SK-N-SH treated with all-trans-retinoic acid at 6 μM for 48 hours (cell line): Measurements from ENCODE around the gene DROSHA.

ENCODE experiments used
- ATAC-seq: fragments of 200-7000 bp; cut with Tn5 transposase; 3 replicates; pipeline ENCODE4 v1.9.1; 2020; ENCODE audit warnings: mild to moderate bottlenecking, moderate library complexity
- ARNTL ChIP-seq: fragments of 450-650 bp; formaldehyde crosslinking; IDR thresholded peaks from 2 replicates; pipeline ENCODE4 v1.5.0; 2020; ENCODE audit warnings: low read depth, mild to moderate bottlenecking, moderate library complexity, borderline replicate concordance
- BACH2 ChIP-seq: fragments of 250-450 bp; sonication (Bioruptor Pico); IDR thresholded peaks from 2 replicates; pipeline ENCODE4 v1.9.0; 2021; ENCODE audit warnings: mild to moderate bottlenecking, borderline replicate concordance
- CSDC2 ChIP-seq: fragments of 250-450 bp; sonication (Bioruptor Pico); IDR thresholded peaks from 2 replicates; pipeline ENCODE4 v1.5.0; 2020; ENCODE audit warnings: mild to moderate bottlenecking, moderate library complexity
- ESRRG ChIP-seq: fragments of 250-450 bp; sonication (Bioruptor Pico); IDR thresholded peaks from 2 replicates; pipeline ENCODE4 v1.6.1; 2021; ENCODE audit warnings: mild to moderate bottlenecking
- GLIS3 ChIP-seq: fragments of 250-450 bp; sonication (Bioruptor Pico); IDR thresholded peaks from 2 replicates; pipeline ENCODE4 v1.5.0; 2020; ENCODE audit warnings: mild to moderate bottlenecking, moderate library complexity
- OSR1 ChIP-seq: fragments of 250-450 bp; sonication (Bioruptor Pico); IDR thresholded peaks from 2 replicates; pipeline ENCODE4 v1.8.0; 2022; ENCODE audit warnings: moderate library complexity, mild to moderate bottlenecking, inconsistent platforms
- PPARA ChIP-seq: fragments of 250-450 bp; sonication (Bioruptor Pico); IDR thresholded peaks from 2 replicates; pipeline ENCODE4 v1.5.0; 2020; ENCODE audit warnings: mild to moderate bottlenecking, borderline replicate concordance
- SNAI2 ChIP-seq: fragments of 250-450 bp; sonication (Bioruptor Pico); IDR thresholded peaks from 2 replicates; pipeline ENCODE4 v1.5.0; 2020; ENCODE audit warnings: mild to moderate bottlenecking, moderate library complexity
- TCF4 ChIP-seq: fragments of 250-450 bp; sonication (Bioruptor Pico); IDR thresholded peaks from 2 replicates; pipeline ENCODE4 v1.8.0; 2021; ENCODE audit warnings: mild to moderate bottlenecking, moderate library complexity, borderline replicate concordance
- ZC3H10 ChIP-seq: fragments of 250-450 bp; sonication (Bioruptor Pico); IDR thresholded peaks from 2 replicates; pipeline ENCODE4 v1.5.1; 2021; ENCODE audit warnings: mild to moderate bottlenecking, moderate library complexity
- ZFP3 ChIP-seq: fragments of 250-450 bp; sonication (Bioruptor Pico); IDR thresholded peaks from 2 replicates; pipeline ENCODE4 v1.5.0; 2020; ENCODE audit warnings: mild to moderate bottlenecking, moderate library complexity
- ZFP30 ChIP-seq: fragments of 450-650 bp; formaldehyde crosslinking; IDR thresholded peaks from 2 replicates; pipeline ENCODE4 v1.5.0; 2022; ENCODE audit warnings: mild to moderate bottlenecking, moderate library complexity
- ZNF565 ChIP-seq: fragments of 450-650 bp; formaldehyde crosslinking; conservative IDR thresholded peaks from 2 replicates; pipeline ENCODE4 v1.5.0; 2020; ENCODE audit warnings: low read depth, mild to moderate bottlenecking, moderate library complexity
- ZNF70 ChIP-seq: fragments of 450-650 bp; formaldehyde crosslinking; IDR thresholded peaks from 2 replicates; pipeline ENCODE4 v1.5.0; 2020; ENCODE audit warnings: mild to moderate bottlenecking, moderate library complexity
- ZNF8 ChIP-seq: fragments of 450-650 bp; formaldehyde crosslinking; IDR thresholded peaks from 2 replicates; pipeline ENCODE4 v1.5.0; 2020; ENCODE audit warnings: mild to moderate bottlenecking, moderate library complexity
- TF ChIP-seq, protein P1 (sequence below): fragments of 250-450 bp; sonication (Bioruptor Pico); IDR thresholded peaks from 2 replicates; pipeline ENCODE4 v1.8.0; 2020; ENCODE audit warnings: mild to moderate bottlenecking, moderate library complexity, borderline replicate concordance
- TF ChIP-seq, protein P2 (sequence below): fragments of 250-450 bp; sonication (Bioruptor Pico); IDR thresholded peaks from 2 replicates; pipeline ENCODE4 v1.5.1; 2021; ENCODE audit warnings: mild to moderate bottlenecking, moderate library complexity
- TF ChIP-seq, protein P3 (sequence below): fragments of 250-450 bp; sonication (Bioruptor Pico); IDR thresholded peaks from 2 replicates; pipeline ENCODE4 v1.5.1; 2020; ENCODE audit warnings: low read depth, mild to moderate bottlenecking, moderate library complexity
- TF ChIP-seq, protein P4 (sequence below): fragments of 250-450 bp; sonication (Bioruptor Pico); IDR thresholded peaks from 2 replicates; pipeline ENCODE4 v1.8.0; 2021; ENCODE audit warnings: low read depth, mild to moderate bottlenecking, moderate library complexity, borderline replicate concordance
- TF ChIP-seq, protein P5 (sequence below): fragments of 250-450 bp; sonication (Bioruptor Pico); IDR thresholded peaks from 2 replicates; pipeline ENCODE4 v1.5.0; 2020; ENCODE audit warnings: mild to moderate bottlenecking, moderate library complexity

DROSHA gene

DNA sequence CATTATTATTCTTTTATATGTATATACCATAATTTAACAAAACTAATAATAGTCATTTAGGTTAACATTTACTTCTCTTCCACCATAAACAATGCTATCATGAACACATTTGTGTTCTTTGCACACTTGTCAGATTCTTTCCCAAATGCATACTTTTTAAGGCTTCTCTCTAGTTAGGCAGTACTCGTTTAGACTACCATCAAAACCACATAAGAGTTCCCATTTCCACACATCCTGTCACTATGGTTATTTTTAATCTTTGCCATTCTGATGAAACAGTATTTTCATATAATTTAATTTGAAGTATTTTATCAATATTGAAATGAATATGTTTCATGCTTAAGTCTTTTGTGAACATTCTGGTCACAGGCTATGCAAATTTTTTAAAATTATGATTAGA is 15.1 kb downstream of the DROSHA start (continued):
- TF ChIP-seq, protein P1, sequence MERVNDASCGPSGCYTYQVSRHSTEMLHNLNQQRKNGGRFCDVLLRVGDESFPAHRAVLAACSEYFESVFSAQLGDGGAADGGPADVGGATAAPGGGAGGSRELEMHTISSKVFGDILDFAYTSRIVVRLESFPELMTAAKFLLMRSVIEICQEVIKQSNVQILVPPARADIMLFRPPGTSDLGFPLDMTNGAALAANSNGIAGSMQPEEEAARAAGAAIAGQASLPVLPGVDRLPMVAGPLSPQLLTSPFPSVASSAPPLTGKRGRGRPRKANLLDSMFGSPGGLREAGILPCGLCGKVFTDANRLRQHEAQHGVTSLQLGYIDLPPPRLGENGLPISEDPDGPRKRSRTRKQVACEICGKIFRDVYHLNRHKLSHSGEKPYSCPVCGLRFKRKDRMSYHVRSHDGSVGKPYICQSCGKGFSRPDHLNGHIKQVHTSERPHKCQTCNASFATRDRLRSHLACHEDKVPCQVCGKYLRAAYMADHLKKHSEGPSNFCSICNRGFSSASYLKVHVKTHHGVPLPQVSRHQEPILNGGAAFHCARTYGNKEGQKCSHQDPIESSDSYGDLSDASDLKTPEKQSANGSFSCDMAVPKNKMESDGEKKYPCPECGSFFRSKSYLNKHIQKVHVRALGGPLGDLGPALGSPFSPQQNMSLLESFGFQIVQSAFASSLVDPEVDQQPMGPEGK (CRISPR knock-in tag) = no peak
- TF ChIP-seq ZNF8 (CRISPR knock-in tag) = no peak

DNA sequence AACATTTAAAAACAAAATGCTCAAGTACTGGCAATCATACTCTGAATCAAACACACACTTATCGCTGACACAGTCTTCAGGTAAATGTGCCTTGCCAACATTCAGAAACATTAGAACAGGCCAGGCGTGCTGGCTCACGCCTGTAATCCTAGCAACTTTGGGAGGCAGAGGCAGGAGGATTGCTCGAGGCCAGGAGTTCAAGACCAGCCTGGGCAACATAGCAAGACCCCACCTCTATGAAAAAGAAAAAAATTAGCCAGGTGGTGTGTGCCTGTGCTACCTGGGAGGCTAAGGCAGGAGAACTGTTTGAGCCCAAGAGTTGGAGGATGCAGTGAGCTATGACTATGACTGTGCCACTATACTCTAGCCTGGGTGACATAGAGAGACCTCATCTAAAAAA is 20.6 kb downstream of the DROSHA start:
- TF ChIP-seq, protein P2, sequence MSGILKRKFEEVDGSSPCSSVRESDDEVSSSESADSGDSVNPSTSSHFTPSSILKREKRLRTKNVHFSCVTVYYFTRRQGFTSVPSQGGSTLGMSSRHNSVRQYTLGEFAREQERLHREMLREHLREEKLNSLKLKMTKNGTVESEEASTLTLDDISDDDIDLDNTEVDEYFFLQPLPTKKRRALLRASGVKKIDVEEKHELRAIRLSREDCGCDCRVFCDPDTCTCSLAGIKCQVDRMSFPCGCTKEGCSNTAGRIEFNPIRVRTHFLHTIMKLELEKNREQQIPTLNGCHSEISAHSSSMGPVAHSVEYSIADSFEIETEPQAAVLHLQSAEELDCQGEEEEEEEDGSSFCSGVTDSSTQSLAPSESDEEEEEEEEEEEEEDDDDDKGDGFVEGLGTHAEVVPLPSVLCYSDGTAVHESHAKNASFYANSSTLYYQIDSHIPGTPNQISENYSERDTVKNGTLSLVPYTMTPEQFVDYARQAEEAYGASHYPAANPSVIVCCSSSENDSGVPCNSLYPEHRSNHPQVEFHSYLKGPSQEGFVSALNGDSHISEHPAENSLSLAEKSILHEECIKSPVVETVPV (CRISPR knock-in tag) = no peak
- TF ChIP-seq SNAI2 (CRISPR knock-in tag) (no peak), ZFP30 (CRISPR knock-in tag) (no peak), GLIS3 (CRISPR knock-in tag) (no peak), PPARA (no peak), ZC3H10 (CRISPR knock-in tag) (no peak), ZFP3 (CRISPR knock-in tag) (no peak), ZNF70 (CRISPR knock-in tag) (no peak), OSR1 (no peak), ZNF565 (CRISPR knock-in tag) (no peak)
- TF ChIP-seq, protein P3, sequence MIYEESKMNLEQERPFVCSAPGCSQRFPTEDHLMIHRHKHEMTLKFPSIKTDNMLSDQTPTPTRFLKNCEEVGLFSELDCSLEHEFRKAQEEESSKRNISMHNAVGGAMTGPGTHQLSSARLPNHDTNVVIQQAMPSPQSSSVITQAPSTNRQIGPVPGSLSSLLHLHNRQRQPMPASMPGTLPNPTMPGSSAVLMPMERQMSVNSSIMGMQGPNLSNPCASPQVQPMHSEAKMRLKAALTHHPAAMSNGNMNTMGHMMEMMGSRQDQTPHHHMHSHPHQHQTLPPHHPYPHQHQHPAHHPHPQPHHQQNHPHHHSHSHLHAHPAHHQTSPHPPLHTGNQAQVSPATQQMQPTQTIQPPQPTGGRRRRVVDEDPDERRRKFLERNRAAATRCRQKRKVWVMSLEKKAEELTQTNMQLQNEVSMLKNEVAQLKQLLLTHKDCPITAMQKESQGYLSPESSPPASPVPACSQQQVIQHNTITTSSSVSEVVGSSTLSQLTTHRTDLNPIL (CRISPR knock-in tag) = no peak
- no peak for ATAC-seq

DNA sequence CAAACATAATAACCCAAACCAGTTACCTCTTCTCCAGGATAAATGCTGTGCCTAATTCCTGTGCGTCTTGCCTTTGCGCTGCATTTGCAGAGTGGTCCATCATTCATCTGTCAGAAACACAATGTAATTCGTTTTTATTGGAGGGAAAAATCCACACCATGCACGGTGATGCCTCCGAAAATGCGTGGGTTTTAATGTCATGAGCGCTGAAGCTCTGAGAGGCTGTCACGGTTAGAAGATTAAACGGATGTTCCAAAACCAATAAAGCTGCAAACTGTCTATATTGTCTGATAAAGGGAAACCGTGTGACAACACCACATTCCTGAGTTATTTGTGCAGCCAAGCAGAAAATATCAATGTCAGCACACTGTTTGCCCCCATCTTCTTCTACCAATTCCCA is 27.4 kb downstream of the DROSHA start:
- TF ChIP-seq TCF4 (CRISPR knock-in tag) = no peak
- no peak for ATAC-seq

DNA sequence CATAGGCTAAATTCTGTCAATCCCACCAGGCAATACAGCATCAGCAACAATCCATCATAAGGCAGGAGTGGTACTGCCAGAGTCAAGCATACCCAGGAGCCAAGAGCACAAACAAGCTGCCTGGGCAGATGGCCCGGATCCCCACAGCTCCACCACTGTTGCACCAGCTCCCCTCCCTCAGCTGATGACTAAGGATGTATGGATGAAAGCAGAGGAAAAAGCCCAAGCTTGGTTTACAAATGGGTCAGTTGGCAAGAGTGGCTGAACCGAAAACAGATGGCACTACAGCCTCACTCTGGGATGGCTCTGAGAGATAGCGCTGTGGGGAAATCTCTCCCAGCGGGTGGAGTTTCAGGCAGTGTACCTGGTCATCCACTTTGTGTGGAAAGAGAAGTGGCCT is 29.4 kb downstream of the DROSHA start:
- ATAC-seq = no peak

More for the DNA sequence above, 29.4 kb downstream of the DROSHA start:
- TF ChIP-seq, protein P1 (CRISPR knock-in tag) = no peak
- TF ChIP-seq, protein P3 (CRISPR knock-in tag) = no peak
- TF ChIP-seq ZFP3 (CRISPR knock-in tag) = no peak
- TF ChIP-seq BACH2 (CRISPR knock-in tag) = no peak
- no peak for TF ChIP-seq ZNF8 (CRISPR knock-in tag)
- TF ChIP-seq, protein P4, sequence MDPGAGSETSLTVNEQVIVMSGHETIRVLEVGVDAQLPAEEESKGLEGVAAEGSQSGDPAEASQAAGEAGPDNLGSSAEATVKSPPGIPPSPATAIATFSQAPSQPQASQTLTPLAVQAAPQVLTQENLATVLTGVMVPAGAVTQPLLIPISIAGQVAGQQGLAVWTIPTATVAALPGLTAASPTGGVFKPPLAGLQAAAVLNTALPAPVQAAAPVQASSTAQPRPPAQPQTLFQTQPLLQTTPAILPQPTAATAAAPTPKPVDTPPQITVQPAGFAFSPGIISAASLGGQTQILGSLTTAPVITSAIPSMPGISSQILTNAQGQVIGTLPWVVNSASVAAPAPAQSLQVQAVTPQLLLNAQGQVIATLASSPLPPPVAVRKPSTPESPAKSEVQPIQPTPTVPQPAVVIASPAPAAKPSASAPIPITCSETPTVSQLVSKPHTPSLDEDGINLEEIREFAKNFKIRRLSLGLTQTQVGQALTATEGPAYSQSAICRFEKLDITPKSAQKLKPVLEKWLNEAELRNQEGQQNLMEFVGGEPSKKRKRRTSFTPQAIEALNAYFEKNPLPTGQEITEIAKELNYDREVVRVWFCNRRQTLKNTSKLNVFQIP (CRISPR knock-in tag) = no peak
- TF ChIP-seq, protein P5, sequence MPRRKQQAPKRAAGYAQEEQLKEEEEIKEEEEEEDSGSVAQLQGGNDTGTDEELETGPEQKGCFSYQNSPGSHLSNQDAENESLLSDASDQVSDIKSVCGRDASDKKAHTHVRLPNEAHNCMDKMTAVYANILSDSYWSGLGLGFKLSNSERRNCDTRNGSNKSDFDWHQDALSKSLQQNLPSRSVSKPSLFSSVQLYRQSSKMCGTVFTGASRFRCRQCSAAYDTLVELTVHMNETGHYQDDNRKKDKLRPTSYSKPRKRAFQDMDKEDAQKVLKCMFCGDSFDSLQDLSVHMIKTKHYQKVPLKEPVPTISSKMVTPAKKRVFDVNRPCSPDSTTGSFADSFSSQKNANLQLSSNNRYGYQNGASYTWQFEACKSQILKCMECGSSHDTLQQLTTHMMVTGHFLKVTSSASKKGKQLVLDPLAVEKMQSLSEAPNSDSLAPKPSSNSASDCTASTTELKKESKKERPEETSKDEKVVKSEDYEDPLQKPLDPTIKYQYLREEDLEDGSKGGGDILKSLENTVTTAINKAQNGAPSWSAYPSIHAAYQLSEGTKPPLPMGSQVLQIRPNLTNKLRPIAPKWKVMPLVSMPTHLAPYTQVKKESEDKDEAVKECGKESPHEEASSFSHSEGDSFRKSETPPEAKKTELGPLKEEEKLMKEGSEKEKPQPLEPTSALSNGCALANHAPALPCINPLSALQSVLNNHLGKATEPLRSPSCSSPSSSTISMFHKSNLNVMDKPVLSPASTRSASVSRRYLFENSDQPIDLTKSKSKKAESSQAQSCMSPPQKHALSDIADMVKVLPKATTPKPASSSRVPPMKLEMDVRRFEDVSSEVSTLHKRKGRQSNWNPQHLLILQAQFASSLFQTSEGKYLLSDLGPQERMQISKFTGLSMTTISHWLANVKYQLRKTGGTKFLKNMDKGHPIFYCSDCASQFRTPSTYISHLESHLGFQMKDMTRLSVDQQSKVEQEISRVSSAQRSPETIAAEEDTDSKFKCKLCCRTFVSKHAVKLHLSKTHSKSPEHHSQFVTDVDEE = no peak
- TF ChIP-seq ZFP30 (CRISPR knock-in tag) = no peak
- TF ChIP-seq ESRRG (CRISPR knock-in tag) = no peak
- no peak for TF ChIP-seq TCF4 (CRISPR knock-in tag)
- no peak for TF ChIP-seq ZNF565 (CRISPR knock-in tag)
- TF ChIP-seq OSR1 = no peak
- TF ChIP-seq CSDC2 = no peak
- TF ChIP-seq ARNTL (CRISPR knock-in tag) = no peak
